HS-27A (cell line): ENCODE measurements around the gene RBPJL.
A peak's percentile ranks its signal among the peaks of the same experiment; 100 is the strongest.

ENCODE experiments used
- DNase-seq: peaks from one replicate; pipeline ENCODE4 v3.0.0-alpha.2; 2012; ENCODE audit warnings: low read depth, missing footprints

Gene RBPJL, protein sequence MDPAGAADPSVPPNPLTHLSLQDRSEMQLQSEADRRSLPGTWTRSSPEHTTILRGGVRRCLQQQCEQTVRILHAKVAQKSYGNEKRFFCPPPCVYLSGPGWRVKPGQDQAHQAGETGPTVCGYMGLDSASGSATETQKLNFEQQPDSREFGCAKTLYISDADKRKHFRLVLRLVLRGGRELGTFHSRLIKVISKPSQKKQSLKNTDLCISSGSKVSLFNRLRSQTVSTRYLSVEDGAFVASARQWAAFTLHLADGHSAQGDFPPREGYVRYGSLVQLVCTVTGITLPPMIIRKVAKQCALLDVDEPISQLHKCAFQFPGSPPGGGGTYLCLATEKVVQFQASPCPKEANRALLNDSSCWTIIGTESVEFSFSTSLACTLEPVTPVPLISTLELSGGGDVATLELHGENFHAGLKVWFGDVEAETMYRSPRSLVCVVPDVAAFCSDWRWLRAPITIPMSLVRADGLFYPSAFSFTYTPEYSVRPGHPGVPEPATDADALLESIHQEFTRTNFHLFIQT

DNA sequence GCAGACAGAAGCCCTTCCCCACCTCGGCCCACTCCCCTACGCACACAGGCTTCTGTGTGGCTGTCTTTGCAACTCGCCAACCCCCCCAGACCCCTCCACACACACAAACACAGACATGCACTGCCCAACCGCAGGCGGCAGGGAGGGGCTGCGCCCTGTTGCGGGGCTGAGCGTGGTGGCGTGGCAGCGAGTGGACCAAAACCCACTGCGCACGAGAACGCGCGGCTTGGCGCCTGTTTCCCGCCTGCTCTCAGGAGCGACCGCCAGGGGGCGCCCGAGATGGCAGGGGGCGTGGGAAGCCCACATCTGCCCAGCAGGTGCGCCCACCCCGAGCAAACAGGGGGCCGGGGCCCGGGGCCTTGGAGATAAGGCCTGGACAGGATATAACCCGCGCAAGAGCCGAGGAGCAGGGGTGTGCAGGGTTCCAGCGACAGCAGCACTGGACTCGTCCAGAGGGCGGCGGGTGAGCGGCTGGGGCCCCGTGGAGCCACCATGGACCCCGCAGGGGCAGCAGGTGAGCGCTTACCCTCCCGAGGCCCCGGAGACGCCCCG lies at the start of gene RBPJL:
Gene RBPJL (plus strand): TSS at position 410 of the 552 bp plus-strand sequence. CDS start 83 bp downstream, at position 493.
- no peak for DNase-seq

DNA sequence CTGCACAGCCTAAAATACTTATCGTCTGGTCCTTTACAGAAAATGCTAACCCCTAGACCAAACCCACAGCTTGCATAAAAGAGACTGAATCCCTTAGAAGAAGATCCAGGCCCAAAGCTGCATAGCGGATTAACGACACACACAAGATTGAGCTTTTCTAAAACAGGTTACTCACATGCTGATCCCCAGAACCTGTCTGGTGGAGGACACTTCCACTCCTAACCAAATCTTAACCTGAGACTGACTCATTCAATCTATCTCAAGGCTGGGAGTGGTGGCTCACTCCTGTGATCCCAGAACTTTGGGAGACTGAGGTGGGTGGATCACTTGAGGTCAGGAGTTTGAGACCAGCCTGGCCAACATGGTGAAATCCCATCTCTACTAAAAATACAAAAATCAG lies 49.5 kb upstream of the RBPJL start:
- no peak for DNase-seq

DNA sequence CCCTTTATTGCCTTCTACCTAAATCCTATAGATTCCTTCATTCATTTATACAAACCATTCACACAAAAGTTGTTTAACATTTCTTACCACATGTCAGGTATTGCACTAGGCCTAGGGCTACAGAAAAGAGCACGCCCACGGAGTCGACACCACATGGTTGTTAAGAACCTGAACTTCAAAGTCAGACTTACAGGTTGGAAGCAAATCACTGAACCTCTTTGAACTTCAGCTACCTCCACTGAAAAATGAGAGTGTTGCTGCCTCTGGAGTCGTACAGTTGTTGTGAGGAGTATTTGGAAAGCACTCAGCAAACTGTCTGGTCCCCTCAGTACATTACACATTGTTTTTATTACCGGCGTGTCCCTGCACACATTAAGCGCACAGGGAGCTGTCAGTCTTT lies 48.9 kb upstream of the RBPJL start:
- DNase-seq = no peak

DNA sequence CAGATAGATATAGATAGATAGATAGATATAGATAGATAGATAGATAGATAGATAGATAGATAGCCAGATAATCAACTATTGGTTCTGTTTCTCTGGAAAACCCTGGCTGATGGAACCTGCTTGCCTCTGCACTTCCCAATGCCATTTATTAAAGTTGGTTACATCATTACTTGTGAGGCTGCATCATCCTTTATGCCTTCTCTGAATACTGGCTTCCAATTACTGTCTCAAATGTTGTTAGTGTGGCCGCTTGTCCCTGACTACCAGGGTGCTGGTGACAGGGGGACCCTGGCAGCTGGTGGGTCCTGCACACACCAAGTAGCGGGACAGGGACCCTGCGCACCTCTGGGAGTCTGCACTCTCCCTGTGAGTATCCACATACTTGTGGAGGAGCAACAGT lies 48.4 kb upstream of the RBPJL start:
- no peak for DNase-seq

DNA sequence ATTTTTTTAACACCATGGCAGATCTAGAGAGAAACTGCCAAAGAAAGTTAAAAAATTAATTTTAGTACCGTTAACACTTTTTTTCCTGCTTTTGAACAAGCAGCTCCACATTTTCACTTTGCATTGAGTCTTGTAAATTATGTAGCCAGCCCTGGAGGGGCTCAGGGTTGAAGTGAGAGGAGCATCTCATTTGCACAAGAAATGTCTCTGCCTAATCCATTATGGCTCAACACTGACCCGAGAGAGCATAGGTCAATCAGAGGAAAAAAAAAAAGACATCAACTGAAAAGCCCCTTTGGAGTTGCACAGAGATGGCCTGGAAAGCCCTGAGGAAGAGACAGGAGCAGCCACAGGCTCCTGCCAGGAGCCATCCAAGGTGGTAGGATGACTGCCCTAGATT lies 48.0 kb upstream of the RBPJL start:
- no peak for DNase-seq

DNA sequence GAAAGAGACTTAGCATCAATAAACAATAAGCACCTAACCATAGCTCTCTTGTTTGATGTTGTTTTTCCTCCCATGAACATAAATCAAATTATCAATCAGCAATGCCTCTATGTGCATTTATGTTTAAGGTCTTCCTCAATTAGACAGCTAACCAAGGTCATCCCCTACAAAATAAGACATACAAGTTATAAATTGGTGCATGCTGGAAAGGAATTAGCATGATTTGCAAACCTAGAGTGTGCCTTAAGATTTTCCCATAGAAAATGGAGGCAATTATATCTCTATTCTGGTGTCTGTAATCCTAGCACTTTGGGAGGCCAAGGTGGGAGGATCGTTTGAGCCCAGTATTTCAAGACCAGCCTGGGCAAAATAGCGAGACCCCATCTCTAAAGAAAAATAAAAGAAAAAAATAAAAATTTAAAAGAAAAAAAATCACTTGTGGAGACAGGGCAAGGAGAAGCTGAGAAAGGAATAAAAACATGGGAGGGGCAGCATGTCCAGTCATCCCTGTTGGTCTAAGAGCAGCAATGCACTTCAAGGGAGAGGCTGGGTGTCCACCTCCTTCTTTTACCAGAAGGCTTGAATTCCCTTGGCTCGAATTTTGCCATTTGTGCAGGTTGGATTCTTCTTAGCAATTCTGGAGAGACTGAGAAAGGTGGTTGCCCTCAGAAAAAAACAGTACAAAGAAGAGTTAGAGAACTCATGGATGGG lies 42.9 kb upstream of the RBPJL start:
- no peak for DNase-seq

DNA sequence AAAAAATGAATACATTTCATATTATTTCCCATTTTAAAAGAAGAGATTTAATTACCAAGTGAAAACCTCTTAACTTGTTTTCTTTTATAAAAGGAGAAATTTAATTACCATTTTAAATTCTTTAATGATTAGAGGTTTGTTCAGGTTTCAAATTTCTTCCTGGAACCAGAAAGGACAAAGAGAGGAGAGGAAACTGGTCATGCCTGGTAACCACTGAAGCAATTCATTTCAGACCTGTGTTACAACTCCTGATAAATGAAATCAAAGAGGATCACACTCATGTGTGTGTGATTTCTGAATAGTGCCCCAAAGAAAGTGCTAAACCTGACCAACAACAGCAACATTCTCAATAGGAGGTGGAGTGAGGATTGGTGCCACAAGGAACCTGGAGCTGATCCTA lies 39.7 kb upstream of the RBPJL start:
- DNase-seq = no peak

DNA sequence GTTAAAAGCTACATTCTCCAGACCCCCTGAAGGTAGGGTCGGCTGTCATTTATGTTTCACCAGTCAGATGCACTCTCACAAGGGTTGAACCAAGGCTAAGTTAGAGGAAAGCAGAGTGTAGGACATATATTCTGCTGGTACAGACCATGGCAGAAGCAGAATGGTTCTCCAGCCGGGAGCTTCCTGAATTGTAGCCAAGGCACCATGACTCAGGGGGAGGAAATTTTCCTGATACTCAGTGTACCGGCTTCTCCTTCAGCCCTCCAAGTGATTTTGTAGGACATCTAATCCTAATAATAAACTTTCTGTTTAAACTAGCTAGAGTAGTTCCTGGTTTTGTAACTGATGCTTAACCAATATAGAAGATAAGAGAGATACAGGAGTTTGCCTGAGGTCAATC lies 38.1 kb upstream of the RBPJL start:
- DNase-seq = no peak

DNA sequence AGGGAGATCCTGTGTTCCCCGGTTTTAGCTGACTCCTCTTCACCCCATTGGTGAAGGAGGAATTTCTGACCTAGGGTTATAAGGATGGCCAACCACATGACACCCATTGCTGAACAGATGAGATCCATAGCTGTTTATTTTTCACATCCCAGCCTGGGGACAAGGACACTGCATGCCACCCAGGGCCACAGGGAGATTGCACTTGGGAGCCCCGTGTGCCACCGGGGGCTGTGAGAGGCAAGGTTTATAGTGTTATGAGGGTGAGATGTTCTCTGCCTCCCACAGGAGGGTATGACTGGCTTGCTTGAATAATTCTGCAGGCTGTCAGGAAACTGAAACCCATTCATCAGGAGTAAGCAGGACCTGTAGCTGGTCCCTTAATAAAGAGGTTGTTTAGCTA lies 37.6 kb upstream of the RBPJL start:
- DNase-seq = no peak

DNA sequence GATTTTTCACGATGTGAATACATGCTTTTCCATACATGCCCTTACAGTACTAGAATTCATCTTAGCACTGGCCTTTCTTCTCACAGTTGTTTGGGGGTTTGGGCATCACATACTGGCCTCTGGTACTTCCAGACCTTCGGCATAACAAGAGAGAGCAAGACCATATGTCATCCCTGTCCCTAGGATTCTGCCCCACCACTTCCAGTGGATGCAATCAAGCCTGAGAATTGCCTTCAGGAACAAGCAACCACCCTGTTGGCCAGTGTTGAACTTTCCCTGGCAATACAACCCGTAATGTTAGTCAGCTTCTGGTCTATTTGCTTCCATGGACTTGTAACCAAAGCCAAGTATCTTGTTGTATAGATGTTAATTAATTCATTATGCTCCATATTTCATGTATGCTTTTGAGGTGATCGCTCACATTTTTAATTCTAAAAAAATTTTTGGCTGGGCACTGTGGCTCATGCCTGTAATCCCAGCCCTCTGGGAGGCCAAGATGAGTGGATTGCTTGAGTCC lies 36.8 kb upstream of the RBPJL start:
- DNase-seq = no peak

DNA sequence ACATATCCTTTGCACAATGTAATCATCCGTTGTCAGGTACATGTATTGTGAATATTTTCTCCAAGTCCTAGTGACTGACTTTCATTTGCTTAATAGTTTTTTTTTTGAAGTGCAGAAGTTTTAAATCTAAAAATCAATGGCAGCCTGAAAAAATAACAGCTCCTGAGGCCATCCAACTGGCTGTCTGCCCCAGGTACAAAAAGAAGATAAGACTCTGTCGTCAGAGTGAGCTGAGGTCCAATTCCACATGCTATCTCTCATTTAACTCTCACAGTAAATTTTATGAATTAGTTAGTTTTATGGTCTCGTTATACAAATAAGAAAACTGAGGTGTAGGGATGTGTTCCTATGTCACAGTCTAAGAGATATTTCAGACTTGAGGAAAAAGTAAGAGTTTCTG lies 31.3 kb upstream of the RBPJL start:
- no peak for DNase-seq

DNA sequence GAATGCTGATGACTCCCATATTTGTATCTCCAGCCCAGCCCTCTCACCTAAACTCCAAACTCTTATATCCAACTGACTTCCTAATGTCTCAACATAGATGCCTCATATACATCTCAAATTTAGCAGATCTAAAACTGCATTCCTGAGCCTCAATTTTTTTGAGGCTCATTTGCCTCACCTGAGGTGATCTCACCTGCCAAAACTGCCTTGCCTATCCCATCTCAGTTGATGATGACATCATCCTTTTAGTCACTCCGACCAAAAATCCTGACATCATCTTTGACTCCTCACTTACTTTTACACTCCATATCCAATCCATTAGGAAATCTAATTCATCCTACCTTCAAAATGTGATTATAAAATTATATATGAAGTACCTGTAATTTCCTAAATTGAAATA lies 26.6 kb upstream of the RBPJL start:
- no peak for DNase-seq

DNA sequence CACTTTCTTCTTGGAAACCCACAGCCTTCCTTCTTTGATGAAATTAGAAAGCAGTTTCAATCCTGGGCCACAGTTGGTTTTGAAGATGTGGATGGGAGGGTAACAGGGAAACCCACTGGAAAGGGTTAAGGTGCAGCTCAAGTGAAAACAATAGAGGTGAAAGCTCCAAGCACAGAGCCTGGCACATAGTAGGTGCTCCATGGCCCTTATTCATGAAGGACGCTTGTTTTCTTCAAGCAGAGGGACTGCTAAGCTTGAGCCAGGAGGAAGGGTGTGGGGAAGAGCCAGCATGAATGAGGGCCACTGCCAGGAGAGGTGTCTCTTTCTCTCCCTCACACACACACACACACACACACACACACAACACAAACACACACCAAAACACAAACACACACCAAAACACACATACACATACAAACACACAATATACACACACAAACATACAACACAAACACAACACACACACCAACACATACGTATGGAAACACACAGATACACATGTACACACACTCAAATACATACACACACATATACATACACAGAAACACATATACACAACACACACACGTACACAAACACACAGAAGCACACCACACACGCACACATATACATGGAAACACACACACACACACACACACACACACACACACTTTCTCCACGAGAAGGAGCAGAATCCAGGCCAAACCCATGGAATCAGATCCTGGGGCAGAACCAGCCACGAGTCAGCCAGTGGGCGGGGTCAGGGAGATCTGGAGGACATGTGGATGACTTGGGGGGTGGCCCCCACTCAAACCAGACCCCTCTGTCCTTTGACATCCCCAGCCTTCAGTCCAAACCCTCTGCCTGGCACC lies 23.7 kb upstream of the RBPJL start:
- DNase-seq = no peak

DNA sequence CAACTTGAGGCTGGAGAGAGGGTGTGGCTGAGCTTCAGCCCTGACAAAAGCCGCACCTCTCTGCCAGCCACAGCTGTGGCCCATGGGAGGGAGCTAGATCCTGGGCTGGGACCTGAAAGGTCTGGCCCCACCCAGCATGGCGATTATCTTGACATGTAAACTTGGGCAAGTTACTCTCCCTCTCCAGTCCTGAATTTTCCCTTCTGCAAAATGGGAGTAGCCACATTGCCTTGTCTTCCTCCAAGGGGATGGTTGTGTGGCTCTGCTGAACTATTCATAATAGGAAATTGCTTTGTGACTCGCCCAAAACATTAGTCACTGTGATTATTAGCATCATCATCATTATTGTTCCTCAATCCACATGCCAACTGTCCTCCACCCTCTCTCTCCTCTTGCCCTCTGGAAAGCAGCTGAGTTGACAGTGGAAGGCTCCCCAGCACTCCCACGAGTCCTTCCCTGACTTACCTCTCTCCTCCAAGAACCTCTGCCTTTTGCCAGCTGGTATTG lies 23.0 kb upstream of the RBPJL start:
- no peak for DNase-seq

DNA sequence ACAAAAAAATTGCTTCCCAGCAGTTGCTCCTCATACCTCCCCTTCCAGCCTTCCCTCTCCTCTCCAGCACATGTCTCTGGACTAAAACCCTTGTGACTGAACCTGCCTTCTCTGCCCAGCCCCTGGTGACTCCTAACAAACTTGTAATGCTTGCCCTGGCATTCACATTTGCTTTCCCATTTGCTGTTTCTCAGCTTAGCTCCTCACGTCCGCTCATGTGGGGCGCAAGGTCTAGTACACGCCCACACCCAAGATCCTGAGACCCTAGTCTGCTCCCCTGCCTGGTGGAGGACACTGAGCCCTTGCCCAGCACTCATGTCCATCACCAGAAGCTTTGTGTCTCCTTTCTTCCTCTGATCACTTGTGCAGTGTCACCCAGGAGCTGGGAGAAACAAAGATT lies 18.3 kb upstream of the RBPJL start:
- no peak for DNase-seq

DNA sequence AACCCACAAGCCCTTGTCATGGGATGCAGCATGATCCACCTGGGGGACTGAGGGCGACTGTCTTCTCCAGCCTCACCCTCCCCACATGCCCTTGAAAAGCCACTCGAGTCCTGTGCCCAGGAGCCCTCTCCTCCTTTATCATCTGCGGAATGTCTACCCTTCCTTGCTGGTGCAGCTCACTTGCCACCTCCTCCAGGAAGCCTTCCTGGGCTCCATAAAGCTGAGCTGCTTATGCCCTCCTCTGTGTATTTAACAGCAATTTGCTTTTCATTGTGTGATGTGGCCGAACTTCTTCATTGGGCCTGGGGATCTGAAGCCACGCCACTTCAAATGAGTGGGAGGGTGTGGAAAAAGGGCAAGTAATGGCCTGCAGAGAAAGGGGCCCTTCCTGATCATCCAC lies 17.8 kb upstream of the RBPJL start:
- DNase-seq = no peak

DNA sequence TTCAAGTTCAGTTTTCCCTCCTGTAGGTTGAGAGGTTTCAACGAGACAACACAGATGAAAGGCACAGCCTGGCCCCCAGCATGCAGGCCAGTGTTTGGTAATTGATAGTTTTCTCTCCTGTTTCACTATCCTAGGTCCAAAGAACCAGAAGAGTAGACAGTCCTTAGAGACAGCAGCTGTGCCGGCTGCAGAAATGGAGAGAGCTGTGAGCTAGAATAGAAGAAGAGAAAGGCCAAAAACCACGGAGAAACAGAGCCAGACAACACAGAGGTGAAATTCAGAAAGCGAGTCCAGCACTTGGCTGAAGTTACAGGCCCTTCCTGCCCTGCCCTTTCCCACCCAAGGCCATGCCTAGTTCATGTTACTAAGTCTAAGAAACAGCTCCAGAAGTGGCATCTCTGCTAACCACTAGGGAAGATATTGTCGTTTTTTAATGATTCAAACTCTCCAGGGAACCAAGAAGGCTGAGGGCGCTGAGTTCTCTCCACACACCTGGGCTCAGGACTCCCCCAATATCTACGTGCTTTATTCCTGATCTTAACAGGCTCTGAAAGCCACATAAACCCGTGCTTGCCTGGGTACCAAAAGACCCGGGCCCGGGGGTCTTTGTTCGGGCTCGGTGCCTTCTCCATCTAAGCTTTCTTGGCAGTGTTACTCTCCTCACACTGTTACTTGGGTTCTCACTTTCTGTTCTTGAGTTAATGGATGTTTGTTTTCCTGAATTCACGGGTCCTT lies 16.5 kb upstream of the RBPJL start:
- DNase-seq = no peak

DNA sequence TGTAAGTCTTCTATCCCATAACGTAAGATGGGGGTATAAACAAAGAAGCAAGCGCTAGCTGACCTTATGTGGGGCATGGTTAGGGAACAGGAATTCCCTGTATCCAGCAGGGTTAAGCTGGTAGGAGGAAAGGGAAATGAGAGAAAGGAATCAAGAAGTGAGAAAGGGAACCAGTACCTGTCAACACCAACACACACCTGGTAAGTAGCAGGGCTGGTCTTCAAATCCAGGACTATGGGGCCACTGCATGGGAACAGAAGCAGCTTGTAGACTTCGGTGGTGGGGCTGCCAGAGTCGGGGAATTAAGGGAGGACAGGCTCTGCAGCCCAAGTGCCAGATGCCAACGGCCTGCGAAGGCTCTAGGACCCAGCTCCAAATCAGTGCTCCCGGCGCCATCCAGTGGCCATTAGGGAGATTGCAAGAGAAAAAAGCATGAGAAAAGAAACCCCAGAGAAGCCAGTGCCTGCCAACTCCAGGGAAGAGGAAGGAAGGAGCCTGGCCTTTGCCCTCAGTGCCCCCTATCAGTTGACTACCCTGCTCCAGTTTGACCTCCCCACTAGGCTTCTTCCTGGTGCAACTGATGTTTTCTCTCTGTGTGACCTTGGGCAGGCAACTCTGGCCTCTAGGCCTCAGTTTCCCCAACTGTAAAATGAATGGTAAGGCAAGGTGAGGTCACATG lies 15.8 kb upstream of the RBPJL start:
- peak; percentile 64 for DNase-seq

DNA sequence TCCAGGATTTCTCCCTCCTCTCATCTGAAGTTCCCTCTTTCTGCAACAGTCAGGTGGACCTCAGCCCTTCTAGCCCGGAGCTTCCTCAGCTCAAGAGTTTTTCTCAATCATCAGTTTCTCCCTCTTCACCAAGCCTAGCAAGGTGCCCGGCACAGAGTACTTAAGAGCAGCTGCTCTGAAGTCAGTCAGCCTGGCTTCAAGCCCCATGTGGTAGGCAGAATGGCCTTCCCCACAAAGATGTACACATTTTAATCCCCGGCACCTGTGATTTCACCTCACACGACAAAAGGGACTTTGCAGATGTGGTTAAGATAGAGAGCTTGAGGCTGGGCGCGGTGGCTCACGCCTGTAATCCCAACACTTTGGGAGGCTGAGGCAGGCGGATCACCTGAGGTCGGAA lies 15.1 kb upstream of the RBPJL start:
- DNase-seq = no peak

DNA sequence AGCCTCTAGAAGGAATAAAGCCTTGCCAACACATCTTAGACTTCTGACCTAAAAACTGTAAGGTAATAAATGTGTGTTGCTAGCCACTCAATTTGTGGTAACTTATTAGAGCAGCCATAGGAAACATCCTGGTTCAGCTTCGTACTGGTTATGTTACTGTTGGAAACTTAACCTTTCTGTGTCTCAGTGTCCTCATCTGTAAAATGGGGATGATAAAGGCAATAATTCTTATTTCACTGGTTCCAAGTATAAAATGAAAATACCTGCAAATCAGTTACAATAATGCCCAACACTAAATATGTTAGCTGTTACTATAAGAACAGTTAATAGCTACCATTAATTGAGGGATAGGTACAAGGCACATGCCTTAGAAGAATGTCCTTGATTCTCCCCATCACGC lies 14.3 kb upstream of the RBPJL start:
- no peak for DNase-seq
